Fibroblast of skin of scalp (primary cell): ENCODE results near the gene TTLL11. TPM values are rescaled to one million over a fixed set of nuclear protein-coding genes. Genes with fewer than 3 reads are reported as not detected.
A peak's percentile ranks its signal among the peaks of the same experiment; 100 is the strongest.

Source experiments
- DNase-seq: peaks from one replicate; pipeline ENCODE4 v3.0.0-alpha.2; 2013
- polyA plus RNA-seq, 2 experiments: library from polyadenylated mRNA; unstranded; fragments of 120-200 nt; gene quantifications; one replicate each; pipeline ENCODE4 v1.2.1, GENCODE V29; 2013; ENCODE audit not compliant: insufficient read length in 2 of 2

TTLL11 gene, protein sequence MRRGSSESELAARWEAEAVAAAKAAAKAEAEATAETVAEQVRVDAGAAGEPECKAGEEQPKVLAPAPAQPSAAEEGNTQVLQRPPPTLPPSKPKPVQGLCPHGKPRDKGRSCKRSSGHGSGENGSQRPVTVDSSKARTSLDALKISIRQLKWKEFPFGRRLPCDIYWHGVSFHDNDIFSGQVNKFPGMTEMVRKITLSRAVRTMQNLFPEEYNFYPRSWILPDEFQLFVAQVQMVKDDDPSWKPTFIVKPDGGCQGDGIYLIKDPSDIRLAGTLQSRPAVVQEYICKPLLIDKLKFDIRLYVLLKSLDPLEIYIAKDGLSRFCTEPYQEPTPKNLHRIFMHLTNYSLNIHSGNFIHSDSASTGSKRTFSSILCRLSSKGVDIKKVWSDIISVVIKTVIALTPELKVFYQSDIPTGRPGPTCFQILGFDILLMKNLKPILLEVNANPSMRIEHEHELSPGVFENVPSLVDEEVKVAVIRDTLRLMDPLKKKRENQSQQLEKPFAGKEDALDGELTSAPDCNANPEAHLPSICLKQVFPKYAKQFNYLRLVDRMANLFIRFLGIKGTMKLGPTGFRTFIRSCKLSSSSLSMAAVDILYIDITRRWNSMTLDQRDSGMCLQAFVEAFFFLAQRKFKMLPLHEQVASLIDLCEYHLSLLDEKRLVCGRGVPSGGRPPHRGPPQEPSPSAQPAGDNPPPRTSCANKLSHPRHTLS
- polyA plus RNA-seq (2013, experiment 1 of 2; ENCODE audit: insufficient read length) = 6.5 TPM
- polyA plus RNA-seq (2013, experiment 2 of 2; ENCODE audit: insufficient read length) = 7.3 TPM

DNA sequence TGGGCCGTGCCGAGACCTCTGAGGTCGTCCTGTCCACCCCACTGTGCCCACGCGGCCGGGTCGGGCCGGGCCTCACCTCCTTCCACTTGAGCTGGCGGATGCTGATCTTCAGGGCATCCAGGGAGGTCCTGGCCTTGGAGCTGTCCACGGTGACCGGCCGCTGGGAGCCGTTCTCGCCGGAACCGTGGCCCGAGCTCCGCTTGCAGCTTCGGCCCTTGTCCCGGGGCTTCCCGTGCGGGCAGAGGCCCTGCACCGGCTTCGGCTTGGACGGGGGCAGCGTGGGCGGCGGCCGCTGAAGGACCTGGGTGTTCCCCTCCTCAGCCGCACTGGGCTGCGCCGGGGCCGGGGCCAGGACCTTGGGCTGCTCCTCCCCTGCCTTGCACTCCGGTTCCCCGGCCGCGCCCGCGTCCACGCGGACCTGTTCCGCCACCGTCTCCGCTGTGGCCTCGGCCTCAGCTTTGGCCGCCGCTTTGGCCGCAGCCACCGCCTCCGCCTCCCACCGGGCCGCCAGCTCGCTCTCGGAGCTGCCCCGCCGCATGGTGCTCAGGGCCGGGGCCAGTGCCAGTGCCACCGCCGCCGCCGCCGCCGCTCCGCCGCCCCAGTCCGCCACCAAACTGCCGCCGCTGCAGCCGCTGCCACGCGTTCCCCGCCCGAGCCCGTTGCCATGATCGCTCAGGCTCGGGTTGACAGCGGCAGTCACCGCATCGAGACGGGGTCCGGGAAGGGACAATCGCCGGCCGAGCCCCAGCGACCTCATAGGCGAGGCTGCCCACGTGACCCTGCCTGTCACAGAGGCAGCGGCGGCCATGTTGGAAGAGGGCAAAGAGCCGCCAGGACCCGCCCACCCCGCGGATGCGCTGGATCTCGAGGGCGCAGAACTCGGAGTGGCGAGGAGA lies at the start of gene TTLL11:
TSS of gene TTLL11 (minus strand) at position 698 of the 896 bp plus-strand sequence. CDS start at position 538, 160 bp downstream.
- peak; percentile 95 for DNase-seq

DNA sequence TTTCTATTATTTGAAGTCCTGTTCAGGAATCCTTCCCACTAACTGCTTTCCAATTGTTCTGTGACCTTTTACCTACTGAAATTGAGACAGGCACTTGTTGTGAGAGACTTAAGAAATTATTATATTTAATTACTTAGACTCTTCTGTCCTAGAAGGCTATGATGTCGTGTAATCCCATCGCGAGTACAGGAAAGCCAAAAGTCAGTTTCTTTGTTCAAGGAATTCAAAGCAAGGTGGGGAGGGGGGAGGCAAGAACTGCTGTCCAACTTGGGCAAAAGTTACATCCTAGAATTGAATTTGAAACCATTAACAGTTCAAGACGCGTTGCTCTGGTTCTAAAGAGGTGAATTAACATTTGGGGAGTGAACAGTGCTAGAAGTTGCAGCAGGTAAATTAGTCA lies 48.6 kb upstream of the TTLL11 start:
- DNase-seq = no peak

DNA sequence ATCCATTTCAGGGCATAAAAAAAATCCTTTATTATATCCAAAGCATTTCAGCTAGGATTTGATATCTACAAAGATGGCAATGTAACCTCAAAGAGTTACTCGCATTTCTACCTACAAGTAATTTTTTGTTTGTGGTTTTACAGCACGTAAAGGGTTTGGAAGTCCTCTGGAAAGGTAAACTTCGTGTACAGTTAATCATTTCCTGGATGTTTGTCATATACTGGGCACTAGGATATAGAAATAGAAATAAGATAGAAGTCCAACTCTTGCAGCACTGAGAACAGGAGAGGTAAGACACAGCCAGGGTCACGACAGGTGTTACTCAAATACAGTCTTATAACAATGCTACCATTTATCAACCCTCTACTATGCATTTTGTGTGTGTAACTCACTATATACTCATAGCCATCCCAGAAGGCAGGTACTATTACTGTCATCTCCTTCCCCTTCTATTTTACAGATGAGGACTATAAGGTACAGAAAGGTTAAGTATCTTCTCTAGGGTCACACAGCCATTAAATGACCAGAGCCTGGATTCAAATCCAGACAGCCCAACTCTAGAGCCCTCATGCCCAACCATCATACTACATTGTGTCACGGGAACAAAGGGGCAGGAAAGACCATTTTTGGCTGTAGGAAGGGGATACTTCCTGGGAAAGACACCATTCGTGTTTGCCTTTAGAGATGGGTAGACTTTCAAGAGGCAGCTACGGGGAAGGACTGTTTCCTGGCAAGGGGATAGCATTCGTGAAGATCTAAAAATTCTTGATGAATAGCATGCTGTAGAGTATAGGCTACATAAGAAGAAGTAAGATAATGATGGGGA lies 47.5 kb upstream of the TTLL11 start:
- no peak for DNase-seq

DNA sequence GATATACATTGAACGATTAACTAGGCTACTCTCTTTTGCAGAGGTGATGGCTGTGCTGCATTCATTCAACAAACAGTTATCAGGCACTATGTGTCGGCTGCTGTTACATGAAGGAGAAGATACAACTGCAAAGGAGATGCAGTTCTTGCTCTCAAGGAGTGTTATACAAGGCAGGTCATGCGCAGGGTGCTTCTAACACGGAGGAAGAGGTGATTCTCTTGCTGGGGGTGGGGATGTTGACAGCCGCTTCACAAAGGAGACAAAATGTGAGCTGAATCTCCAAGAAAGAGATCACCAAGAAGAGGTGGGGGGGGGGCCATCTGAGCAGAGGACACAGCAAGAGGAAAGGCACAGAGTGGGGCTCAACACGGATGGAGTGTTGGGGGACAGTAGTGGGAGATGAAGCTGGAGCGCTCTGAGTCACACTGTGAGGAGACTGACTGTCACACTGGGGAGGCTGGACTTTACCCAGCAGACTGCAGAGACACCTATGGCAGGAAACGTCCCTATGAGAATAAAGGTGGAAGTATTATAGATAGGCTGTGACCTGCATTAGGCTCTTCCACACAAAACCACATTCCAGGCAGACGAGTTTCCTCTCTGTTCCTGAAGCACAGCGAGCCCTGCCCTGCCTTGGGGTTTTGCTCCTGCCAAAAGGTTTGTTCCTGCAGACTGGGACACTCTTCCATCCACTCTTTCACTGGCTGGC lies 45.6 kb upstream of the TTLL11 start:
- DNase-seq = no peak

DNA sequence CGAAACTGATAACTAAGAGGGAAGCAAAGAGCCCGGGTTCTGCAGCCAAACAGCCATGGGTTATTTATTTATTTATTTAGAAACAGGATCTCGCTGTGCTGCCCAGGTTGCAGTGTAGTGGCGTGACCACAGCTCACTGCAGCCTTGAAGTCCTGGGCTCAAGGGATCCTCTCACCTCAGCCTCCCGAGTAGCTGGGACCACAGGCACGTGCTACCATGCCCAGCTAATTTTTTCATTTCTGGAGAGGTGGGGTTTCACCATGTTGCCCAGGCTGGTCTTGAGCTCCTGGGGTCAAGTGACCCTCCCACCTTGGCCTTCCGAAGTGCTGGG lies 42.4 kb upstream of the TTLL11 start:
- DNase-seq = no peak

DNA sequence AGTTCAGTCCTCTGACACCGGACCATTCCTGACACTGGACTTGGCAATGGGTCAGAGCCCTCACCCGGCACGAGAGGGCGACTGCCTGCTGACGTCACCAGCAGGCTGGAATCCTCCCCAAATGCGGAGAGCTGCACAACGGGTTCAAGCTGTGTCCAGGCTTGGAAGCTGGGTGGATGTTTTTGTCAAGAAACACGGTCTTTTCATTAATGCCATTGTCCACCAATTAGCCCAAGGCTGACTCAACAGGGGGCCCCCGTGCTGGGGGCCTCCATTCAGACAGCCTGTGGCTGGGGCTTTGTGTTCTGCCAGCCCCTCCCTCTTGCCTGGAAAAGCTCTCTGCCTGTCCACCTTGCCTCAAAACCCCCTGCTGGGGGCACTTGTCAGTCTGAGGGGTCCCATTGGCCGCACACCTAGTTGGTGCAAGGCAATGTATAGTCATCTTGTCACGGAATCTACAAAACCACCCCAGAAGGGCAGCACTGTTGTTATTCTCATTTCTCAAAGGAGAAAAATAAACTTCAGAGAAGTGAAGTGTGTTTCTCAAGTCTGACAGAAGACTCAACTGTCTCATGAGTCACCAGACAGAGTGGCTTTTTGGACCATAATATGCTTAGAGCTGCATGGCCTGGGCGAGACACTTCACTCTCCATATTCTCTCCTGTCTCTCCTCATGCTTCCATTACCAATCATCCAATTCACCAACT lies 41.9 kb upstream of the TTLL11 start:
- DNase-seq = peak; percentile 26

DNA sequence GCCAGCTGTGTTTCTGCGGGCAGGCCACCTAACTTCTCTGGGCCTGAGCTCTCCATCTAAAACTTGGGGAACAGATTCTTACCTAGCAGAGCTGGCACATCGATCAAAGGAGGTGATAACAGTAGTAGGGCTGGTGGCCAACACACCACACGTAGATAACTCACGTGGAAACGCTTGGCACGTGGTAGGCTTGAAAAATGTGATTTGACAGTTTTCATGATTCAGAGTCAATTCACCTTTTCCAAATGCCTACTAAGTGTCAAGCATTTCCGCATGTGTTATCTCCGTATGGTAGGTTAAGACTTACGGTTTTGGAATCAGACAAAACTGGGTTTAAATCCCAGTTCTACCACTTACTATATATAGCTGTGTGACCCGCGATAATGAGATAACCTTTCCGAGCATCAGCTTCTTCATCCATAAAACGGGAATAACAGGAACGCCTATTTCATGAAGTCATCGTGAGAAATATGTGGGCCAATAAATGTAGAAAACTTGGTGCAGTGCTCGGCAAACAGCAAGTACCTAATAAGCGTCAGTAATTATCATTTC lies 41.0 kb upstream of the TTLL11 start:
- DNase-seq = no peak

DNA sequence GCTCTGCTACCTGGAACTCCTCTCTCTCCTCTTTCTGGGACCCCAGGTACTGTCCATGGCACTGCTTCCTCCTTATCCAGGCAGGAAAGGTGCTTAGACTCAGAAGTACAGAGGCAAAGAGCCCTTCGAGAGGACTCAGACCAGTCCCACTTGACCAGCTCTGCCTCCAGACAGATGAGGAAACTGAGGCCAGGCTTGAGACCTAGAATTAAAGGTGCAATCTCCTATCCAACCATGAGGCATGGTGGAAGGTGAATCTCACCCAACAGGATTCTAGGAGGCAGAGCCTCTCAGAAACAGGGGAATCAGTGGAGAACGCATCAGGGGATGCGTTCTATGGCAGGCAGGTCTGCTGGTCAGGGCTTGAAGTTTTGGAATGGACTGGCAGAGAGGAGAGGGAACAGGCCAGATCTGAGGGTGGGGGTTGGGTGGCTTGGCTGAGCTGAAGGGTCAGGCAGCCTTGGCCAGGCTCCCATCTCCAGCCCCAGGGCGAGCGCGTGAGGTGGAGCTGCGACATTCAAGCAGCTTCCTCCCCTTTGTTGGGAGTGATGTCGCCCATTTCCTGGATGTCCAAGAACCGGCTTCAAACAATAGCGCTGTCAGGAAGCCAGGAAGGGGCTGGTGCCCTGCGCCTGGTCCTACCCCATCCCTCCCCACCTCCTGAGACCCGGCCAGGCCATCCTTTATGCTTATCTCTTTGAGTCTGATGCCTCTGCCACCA lies 40.3 kb upstream of the TTLL11 start:
- no peak for DNase-seq

DNA sequence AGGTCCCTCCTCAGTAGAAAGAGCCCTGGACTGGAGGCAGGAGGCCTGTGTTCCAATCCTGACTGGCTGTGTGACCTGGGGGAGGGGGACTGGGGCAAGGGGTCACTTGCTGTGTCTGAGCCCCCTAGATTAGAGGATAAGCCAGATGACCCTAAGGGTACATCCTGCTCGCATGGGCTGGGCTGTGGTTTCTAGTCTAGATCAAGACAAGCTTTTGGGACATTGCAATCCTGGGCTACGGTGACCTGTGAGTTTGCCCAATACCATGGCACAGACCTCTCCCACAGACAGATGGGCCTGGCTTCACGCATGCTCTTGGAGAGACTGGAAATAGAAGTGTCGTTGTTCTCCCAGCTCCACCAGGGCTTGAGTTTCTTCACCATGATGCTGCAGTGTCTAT lies 39.4 kb upstream of the TTLL11 start:
- no peak for DNase-seq

DNA sequence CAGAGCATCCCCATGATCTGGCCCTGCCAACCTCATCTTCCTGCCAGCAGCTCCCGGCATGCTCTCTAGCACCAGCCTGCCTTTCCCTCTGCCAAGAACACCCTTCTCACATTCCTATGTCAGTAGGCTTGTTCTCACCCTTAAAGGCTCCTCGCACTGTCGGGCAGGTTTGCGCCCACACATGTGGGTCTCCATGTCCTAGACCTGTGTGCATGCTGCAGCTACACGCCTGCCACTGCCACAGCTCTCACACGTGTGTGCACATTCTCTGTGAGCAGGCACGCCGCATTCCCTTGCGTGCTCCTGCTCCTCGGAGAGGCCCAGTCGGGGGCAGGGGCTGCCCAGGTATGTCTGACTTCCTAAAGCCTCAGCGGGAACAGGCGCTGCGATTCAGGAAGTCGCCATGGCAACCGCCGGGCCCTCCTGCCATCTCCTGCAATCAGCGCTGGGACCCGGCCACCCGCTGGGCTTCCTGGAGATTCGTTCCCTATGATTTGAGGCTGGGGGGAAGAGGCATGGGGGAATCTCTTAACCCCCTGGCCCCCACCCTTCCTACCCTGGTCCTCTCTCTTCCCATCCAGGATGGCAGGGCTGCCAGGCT lies 38.4 kb upstream of the TTLL11 start:
- no peak for DNase-seq

DNA sequence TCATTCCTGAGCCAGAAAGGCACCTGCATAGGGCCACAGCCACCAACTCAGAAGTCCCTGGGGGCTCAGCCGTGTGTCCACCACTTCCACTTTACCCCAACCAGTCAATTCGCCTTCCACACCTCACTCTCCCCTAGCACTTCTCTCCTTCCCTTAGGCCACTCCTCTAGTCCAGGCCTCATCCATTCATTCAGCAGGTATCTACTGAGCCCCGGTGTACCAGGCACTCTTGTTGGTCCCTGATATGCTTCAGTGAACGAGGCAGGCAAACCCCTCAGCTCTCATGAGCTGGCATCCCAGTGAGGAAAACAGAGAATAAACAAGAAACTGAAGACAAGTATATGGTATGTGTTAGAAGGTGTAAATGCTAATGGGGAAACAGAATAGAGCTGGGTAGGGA lies 37.7 kb upstream of the TTLL11 start:
- DNase-seq = no peak

DNA sequence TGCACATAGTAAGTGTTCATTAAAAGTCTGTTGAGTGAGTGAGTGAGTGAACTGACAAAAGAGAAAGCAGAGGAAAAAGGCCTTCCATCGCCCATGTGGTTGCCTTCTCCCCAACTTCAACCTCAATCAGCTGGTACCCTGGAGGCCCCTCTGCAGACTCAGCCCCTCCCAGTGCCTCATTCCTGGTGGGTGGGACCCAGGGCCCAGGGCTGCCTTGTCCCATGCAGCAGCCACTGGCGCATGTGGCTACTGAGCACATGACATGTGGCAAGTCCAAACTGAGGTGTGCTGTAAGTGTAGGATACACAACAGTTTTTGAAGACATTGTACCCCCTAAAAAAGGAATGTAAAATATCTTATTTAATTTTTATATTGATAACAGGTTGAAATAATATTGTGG lies 36.9 kb upstream of the TTLL11 start:
- no peak for DNase-seq

DNA sequence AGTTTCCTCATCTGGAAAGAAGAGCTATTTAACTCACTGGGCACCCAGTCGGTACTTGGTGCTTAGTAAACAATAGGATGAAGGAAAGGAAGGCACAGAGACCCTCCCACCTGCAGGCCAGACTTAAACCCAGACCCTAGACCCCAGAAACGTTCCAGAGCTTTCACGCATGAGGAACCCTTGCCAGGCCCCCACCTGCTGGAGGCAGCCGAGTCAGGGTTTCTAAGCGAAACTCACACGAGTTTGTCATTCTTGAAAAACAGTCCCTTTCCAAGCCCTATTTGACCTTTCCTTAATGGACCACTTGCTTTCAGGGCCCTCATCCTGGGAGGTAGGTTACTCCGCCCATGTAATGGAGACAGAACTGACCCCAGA lies 35.8 kb upstream of the TTLL11 start:
- DNase-seq = no peak

DNA sequence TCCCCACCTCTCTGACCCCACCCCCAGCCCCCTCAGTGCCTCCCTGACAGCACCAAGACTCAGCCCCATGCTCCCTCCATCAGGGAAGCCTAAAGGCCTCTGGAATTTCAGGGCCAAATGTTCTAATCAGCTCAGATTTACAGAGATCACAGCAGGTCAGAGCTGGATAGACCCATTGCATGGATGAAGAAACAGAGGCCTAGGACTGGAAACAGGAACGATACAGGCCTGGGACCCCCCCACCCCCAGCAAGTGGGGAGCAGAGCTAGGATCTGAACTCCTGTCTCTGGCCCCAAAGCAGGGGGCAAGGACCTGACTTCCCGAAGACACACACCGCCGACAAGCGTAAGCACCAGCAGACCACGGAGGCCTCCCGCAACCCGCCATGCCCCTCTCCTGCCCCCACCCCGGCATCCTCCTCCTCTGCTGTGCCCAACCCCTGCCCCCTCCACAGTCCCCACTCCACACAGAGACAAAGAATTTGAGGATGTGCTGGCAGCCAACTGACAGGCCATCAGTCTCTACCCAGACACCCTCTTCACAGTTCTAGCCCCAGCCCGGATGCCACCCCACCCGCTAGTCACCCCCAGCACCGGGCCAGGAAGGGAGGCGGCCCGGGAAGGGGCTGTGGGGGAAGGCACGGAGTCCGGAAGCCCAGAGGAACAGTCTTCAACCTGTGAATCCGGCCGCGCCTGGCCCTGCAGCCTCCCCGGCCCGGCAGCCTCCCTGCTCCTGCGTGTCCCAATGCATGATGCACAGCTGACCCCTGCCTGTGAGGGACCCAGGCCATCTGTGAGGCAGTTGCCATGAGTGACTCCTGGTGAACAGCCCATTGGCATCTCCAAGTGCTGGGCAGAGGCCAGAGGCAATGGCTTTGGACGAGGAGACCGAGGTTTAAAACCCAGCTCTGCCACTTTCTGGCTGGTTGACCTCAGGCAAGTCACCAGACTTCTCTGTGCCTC lies 35.2 kb upstream of the TTLL11 start:
- no peak for DNase-seq

DNA sequence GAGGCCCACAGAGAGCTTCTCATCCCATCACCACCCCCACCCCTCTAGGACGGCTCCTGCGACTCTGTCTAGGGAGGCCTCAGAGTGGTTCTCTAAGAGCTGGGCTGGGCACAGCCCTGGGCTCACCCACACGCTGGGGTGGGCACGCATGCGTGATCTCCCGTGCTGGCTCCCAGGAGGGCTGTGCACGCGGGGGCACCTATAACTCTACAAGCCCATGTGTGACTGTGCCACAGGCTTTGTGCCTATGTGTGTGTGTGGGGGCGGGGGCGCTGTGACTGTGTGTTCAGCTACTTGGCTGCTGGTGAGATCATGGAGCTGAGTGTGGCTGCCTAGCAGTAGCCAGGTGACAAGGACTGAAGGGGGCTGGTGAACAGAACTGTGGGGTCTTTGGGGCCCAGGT lies 34.3 kb upstream of the TTLL11 start:
- DNase-seq = no peak

DNA sequence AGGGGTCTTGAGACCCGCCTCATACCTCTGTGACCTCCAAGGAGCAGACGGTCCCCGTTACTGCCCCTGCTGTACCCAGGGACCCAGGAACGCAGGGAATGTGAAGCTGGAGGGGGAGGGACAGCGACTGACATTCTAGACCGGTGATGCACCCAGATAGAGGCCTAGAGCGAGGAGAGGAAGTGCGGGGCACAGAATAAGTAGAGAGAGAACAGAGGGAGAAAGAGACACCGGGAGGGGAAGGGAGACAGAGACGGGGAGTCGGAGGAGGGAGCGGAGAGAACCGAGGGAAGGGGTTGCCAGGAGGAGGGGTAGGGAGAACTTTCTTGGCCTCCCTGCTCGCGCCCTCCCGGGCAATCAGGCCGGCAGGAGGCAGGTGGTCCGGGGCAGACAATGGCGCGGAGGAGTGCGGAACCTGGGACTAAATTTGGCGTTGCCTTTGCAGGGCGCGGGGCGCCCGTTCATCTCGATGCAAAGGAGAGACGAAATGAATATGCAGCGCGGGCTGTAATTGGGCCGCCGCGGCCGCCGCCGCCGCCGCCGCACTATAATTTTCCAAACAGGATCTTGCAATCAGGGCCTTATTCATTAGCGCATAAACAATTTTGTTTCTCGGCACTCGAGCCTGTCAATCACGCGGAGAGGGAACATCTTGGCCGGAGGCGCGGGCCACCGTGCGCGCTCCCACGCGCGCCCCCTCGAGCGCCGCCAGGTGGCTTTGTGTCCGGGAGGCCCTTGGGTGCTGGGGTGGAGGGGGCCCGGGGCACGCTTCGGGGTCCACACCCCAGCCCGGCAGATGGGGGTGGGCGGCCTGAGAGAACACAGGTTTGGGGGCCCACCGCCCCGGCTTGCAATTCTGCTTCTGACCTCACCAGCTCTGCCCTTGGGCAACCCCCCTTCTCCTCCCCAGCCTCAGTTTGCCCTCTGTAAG lies 33.5 kb upstream of the TTLL11 start:
- DNase-seq = peak; percentile 73
